ENCODE measurements around the gene BCL2A1. TPM values are rescaled to one million over a fixed set of nuclear protein-coding genes. Genes with fewer than 3 reads are reported as not detected.

The BCL2A1 gene
- total and polyA plus RNA-seq, 10 of the 15 experiments (the other 5 are each of a cell fraction or from before 2014, with no cell fraction given) = 181 to 570 (median 321) TPM

DNA sequence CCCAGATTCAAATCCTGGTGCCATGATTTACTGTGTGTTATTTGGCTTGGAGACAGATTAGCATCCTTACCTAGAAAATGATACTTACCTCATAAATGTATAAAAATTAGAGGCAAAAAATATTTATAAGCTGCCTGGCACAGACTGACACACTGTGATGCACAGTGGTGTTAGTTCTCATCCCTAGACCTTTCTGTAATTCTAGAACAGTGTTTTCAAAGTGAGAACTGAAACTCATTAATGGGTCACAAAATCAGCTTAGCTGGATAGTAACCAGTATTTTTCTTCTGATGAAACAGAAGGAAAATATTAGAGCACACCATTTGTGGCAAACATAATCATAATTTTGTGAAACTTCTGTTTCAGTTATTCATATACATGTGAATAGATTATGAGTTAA lies 56.3 kb downstream of the BCL2A1 start:
- H3K4me1 ChIP-seq (ENCODE audit: control insufficient read depth, insufficient read depth, low read length) = no peaks in the 10 kb centered on the region
- peaks cover 40% of the 10 kb centered on the region for H3K9me3 ChIP-seq (replicated peaks; ENCODE audit: control insufficient read depth, insufficient read depth, low read length)
- H4K20me1 ChIP-seq (ENCODE audit: control insufficient read depth, insufficient read depth) = no peaks in the 10 kb centered on the region
- POLR2A ChIA-PET = interaction anchor here (0.6 to 2.5 kb wide), 4 partner anchors 8 to 1624 kb away, joined by 3 to 12 read pairs (median 4); no protein-coding TSS in a partner anchor
- in situ Hi-C loops (cut with MboI) (no loop called here), intact Hi-C loops (cut with micrococcal nuclease; ENCODE audit: unreplicated experiment) (no loop called here)
- no peak overlapping the region for H3K27ac ChIP-seq (ENCODE audit: control insufficient read depth, insufficient read depth)
- H3K4me3 ChIP-seq = no peak overlapping the region
- ATAC-seq (peak; percentile 63), FAIRE-seq (no peak), DNase-seq (ENCODE audit: low read depth, low spot score) (no peak)
- no peak for TF ChIP-seq TARDBP (IDR thresholded peaks at IDR 0.05; ENCODE audit: borderline replicate concordance)
- no peak for TF ChIP-seq MYC (IDR thresholded peaks at IDR 0.05; ENCODE audit: insufficient read depth, insufficient read length, insufficient replicate concordance, low read length, severe bottlenecking)
- TF ChIP-seq MYB (IDR thresholded peaks at IDR 0.05; ENCODE audit: borderline replicate concordance, low read depth, low read length) = no peak
- TF ChIP-seq HCFC1 (IDR thresholded peaks at IDR 0.05; ENCODE audit: low read length) = no peak
- no peak for TF ChIP-seq SP1 (IDR thresholded peaks at IDR 0.05; ENCODE audit: low read depth, low read length)
- no peak for TF ChIP-seq BACH1 (IDR thresholded peaks at IDR 0.05; ENCODE audit: borderline replicate concordance)
- no peaks in the 10 kb centered on the region for H3K79me2 ChIP-seq (ENCODE audit: control insufficient read depth, insufficient read depth, low read length)
- BruUV-seq (replicated peaks) = no TSS peak
- H2AFZ ChIP-seq (ENCODE audit: control insufficient read depth, low read depth, low read length) = no peak overlapping the region
- no peaks in the 10 kb centered on the region for H3K27me3 ChIP-seq (replicated peaks in 1 of 2; ENCODE audit: control insufficient read depth in 2 of 2, insufficient read depth in 2 of 2, low read length in 1 of 2)
- RAD21 ChIA-PET (ENCODE audit: unreplicated experiment) = interaction anchor here (1.4 kb wide), 1 partner anchor 11 kb away, joined by 6 read pairs; no protein-coding TSS in a partner anchor
- H3K36me3 ChIP-seq (ENCODE audit: control insufficient read depth in 2 of 2, insufficient read depth in 2 of 2, low read length in 1 of 2) = peaks cover 0 to 2% of the 10 kb centered on the region in 2 experiments; a peak in 2 of 4 replicates
- H3K4me2 ChIP-seq (ENCODE audit: control insufficient read depth, insufficient read depth) = no peak overlapping the region
- CTCF ChIA-PET = interaction anchor here (1.0 kb wide), 1 partner anchor 34 kb away, joined by 3 read pairs; no protein-coding TSS in a partner anchor
- SMC1A ChIA-PET (ENCODE audit: uncharacterized antibody, unreplicated experiment) = interaction anchor here (0.8 to 2.0 kb wide), 4 partner anchors 8 to 18 kb away, joined by 3 to 7 read pairs (median 4); no protein-coding TSS in a partner anchor
- H3K9ac ChIP-seq (ENCODE audit: control insufficient read depth, insufficient read depth, low read length) = no peak overlapping the region

Other genes starting within 250 kb of the BCL2A1 start
- 24.0 and 26.8 TPM in 2 replicates for gene MTHFS, start 74.2 kb downstream of the BCL2A1 start, total RNA-seq (2014; rRNA removed)
- gene MTHFS, start 74.2 kb downstream of the BCL2A1 start, total RNA-seq (2014; rRNA removed; fragmentation: Illumina TruSeq; extraction: Trizol) = 25.3 and 26.9 TPM in 2 replicates
- 35.3 and 38.4 TPM in 2 replicates for gene MTHFS, start 74.2 kb downstream of the BCL2A1 start, total RNA-seq (2021)
- gene MTHFS, start 74.2 kb downstream of the BCL2A1 start, polyA plus RNA-seq (2011; rRNA removed) = 38.4 and 38.5 TPM in 2 replicates
- gene MTHFS, start 74.2 kb downstream of the BCL2A1 start, polyA plus RNA-seq (2014; fragmentation: Illumina TruSeq; extraction: Trizol) = 22.4 and 28.4 TPM in 2 replicates
- 10 to 100 TPM; 14.0 to 24.5 TPM for gene MTHFS, start 74.2 kb downstream of the BCL2A1 start, polyA plus RNA-seq (2014; fragmentation: Nextera tagmentation; extraction: Ambion mirVana)
- 44.3 and 49.0 TPM in 2 replicates for gene MTHFS, start 74.2 kb downstream of the BCL2A1 start, polyA plus RNA-seq (2014; rRNA removed)
- gene MTHFS, start 74.2 kb downstream of the BCL2A1 start, polyA plus RNA-seq (2016; fragmentation: Nextera tagmentation; extraction: Ambion mirVana) = 10 to 100 TPM; 78.9 to 81.9 TPM
- gene ZFAND6, start 88.5 kb upstream of the BCL2A1 start, total RNA-seq (2014; rRNA removed) = 166 and 179 TPM in 2 replicates
- gene ZFAND6, start 88.5 kb upstream of the BCL2A1 start, total RNA-seq (2014; rRNA removed; fragmentation: Illumina TruSeq; extraction: Trizol) = 128 and 131 TPM in 2 replicates
- 71.2 and 78.9 TPM in 2 replicates for gene ZFAND6, start 88.5 kb upstream of the BCL2A1 start, total RNA-seq (2021)
- 162 and 175 TPM in 2 replicates for gene ZFAND6, start 88.5 kb upstream of the BCL2A1 start, polyA plus RNA-seq (2011; rRNA removed)
- 118 and 150 TPM in 2 replicates for gene ZFAND6, start 88.5 kb upstream of the BCL2A1 start, polyA plus RNA-seq (2014; fragmentation: Illumina TruSeq; extraction: Trizol)
- gene ZFAND6, start 88.5 kb upstream of the BCL2A1 start, polyA plus RNA-seq (2014; fragmentation: Nextera tagmentation; extraction: Ambion mirVana) = 100 to 1,000 TPM in 1 of 2 experiments, 10 to 100 TPM in 1; 98.1 to 111 TPM
- gene ZFAND6, start 88.5 kb upstream of the BCL2A1 start, polyA plus RNA-seq (2014; rRNA removed) = 142 and 169 TPM in 2 replicates
- 100 to 1,000 TPM; 171 to 173 TPM for gene ZFAND6, start 88.5 kb upstream of the BCL2A1 start, polyA plus RNA-seq (2016; fragmentation: Nextera tagmentation; extraction: Ambion mirVana)
- gene FAH, start 181.8 kb upstream of the BCL2A1 start, total RNA-seq (2014; rRNA removed) = 51.9 and 55.8 TPM in 2 replicates
- gene FAH, start 181.8 kb upstream of the BCL2A1 start, total RNA-seq (2014; rRNA removed; fragmentation: Illumina TruSeq; extraction: Trizol) = 39.3 and 41.1 TPM in 2 replicates
- 61.5 and 67.4 TPM in 2 replicates for gene FAH, start 181.8 kb upstream of the BCL2A1 start, total RNA-seq (2021)
- 22.2 and 36.3 TPM in 2 replicates for gene FAH, start 181.8 kb upstream of the BCL2A1 start, polyA plus RNA-seq (2011; rRNA removed)
- 45.7 and 54.8 TPM in 2 replicates for gene FAH, start 181.8 kb upstream of the BCL2A1 start, polyA plus RNA-seq (2014; fragmentation: Illumina TruSeq; extraction: Trizol)
- gene FAH, start 181.8 kb upstream of the BCL2A1 start, polyA plus RNA-seq (2014; fragmentation: Nextera tagmentation; extraction: Ambion mirVana) = 100 to 1,000 TPM; 117 to 121 TPM
- 53.5 and 56.5 TPM in 2 replicates for gene FAH, start 181.8 kb upstream of the BCL2A1 start, polyA plus RNA-seq (2014; rRNA removed)
- gene FAH, start 181.8 kb upstream of the BCL2A1 start, polyA plus RNA-seq (2016; fragmentation: Nextera tagmentation; extraction: Ambion mirVana) = 10 to 100 TPM; 74.8 to 82.4 TPM

Measured in GM12878 (cell line).